ENCODE measurements around the gene CRTC2. TPM values are rescaled to one million over a fixed set of nuclear protein-coding genes. Genes with fewer than 3 reads are reported as not detected.

Gene CRTC2
- total RNA-seq, 1 experiment from 2014 or later = 45.7 TPM

DNA sequence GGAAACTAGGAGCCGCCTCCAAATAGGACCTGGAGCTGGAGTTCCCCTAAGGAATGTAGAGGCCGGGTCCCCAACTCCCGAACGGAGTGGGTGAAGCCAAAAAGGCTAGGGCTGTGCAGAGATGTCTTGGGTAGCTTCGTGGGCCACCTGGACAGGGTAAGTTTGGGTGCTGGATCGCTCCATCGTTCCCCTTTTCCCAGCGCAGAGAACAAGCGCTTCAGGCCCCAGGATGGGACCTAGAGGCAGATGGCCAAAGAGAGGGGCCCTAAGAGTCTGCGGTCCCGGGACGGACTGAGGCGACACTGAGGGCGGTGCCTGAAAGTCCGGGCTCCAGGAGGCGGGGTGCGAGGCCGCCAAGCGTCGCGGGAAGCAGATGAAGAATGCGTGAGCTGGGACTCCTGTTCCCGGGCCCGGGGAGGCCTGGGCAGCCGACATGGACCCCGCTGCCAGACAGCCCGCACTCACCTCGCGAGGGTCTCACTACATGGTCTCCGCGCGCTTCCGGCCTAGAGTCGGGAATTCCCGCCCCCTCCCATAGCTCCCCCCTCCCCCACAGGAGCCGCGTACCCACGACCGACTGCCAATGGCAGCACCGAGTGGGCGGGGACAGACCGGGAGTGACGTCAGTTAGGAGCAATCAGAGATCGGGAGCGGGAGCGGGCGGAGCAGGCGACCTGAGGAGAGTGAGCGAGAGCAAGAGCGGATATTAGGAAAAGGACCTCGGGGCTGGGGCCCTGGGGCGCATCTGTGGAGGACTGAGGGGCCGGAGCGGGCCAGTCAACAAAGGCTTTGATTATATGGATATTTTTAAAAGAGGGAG, 4.8 kb upstream of the CRTC2 start, which contains the start of gene SLC39A1:
Gene SLC39A1 (minus strand): TSS at position 508 of the 820 bp plus-strand sequence. CDS start 822 bp downstream, outside the sequence.
- Mint-ChIP-seq H3K36me3 (ENCODE audit: insufficient read depth in 1 of 3, low read depth in 3 of 3) (peaks cover 31 to 40% (median 36%) of the 10 kb centered on the region in 3 experiments), H3K9me3 (peaks cover 0 to 4% of the 10 kb centered on the region in 2 experiments; a peak in 2 of 5 replicates), H3K27me3 (ENCODE audit: low read depth) (no peaks in the 10 kb centered on the region), H3K27ac (peak within 1 kb of the TSS; percentile 98 to 99 (median 99)), H3K4me3 (peak within 1 kb of the TSS; percentile 89 to 94), H3K4me1 (peaks cover 47 to 64% of the 10 kb centered on the region in 2 experiments)
- peaks cover 17% of the 10 kb centered on the region; the same call in 1 of the 2 replicates for H3K79me2 ChIP-seq (ENCODE audit: insufficient read depth, low read length)
- H4K20me1 ChIP-seq (ENCODE audit: control insufficient read depth, insufficient read depth, insufficient read length) = no peaks in the 10 kb centered on the region
- H3K56ac ChIP-seq (ENCODE audit: insufficient read length, low read depth, low read length) = no peak within 1 kb of the TSS
- peak within 1 kb of the TSS; percentile 73 for H4K5ac ChIP-seq (ENCODE audit: insufficient read length, low read depth, low read length)
- WGBS (ENCODE audit: extremely low coverage, insufficient read length, low lambda C conversion rate) = no CpG with 5 or more reads among the region's 54 CpGs
- no peak within 1 kb of the TSS for H2BK15ac ChIP-seq (ENCODE audit: low read depth, low read length)
- peak within 1 kb of the TSS; percentile 96 for H3K4me2 ChIP-seq (ENCODE audit: insufficient read depth, insufficient read length, low read length)
- peaks cover 8% of the 10 kb centered on the region for H3K79me1 ChIP-seq (ENCODE audit: insufficient read depth, low read depth, low read length, poor library complexity, severe bottlenecking)
- H3K27ac ChIP-seq (ENCODE audit: insufficient read length, low read depth, low read length) = peak within 1 kb of the TSS; percentile 97
- no peak within 1 kb of the TSS; the same call in 1 of the 2 replicates for H3K4ac ChIP-seq (ENCODE audit: low read depth, low read length)
- H2BK20ac ChIP-seq (ENCODE audit: low read depth, low read length, poor library complexity, severe bottlenecking) = no peak within 1 kb of the TSS
- H3K9ac ChIP-seq (ENCODE audit: extremely low read depth, insufficient read length, low read length) = peak within 1 kb of the TSS; percentile 96
- no peak within 1 kb of the TSS for H2AFZ ChIP-seq (ENCODE audit: low read length)
- TF ChIP-seq, protein P1, sequence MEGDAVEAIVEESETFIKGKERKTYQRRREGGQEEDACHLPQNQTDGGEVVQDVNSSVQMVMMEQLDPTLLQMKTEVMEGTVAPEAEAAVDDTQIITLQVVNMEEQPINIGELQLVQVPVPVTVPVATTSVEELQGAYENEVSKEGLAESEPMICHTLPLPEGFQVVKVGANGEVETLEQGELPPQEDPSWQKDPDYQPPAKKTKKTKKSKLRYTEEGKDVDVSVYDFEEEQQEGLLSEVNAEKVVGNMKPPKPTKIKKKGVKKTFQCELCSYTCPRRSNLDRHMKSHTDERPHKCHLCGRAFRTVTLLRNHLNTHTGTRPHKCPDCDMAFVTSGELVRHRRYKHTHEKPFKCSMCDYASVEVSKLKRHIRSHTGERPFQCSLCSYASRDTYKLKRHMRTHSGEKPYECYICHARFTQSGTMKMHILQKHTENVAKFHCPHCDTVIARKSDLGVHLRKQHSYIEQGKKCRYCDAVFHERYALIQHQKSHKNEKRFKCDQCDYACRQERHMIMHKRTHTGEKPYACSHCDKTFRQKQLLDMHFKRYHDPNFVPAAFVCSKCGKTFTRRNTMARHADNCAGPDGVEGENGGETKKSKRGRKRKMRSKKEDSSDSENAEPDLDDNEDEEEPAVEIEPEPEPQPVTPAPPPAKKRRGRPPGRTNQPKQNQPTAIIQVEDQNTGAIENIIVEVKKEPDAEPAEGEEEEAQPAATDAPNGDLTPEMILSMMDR (conservative IDR thresholded peaks at IDR 0.05) = no peak
- no peak within 1 kb of the TSS for H2AK5ac ChIP-seq (ENCODE audit: insufficient read length, low read length)
- H3K27me3 ChIP-seq (ENCODE audit: insufficient read depth, low read length) = no peaks in the 10 kb centered on the region
- H3K4me1 ChIP-seq (ENCODE audit: insufficient read depth, low read length) = no peaks in the 10 kb centered on the region
- peak within 1 kb of the TSS; percentile 31 for H4K91ac ChIP-seq (ENCODE audit: insufficient read length, low read depth, low read length)
- no peak within 1 kb of the TSS for H4K8ac ChIP-seq (replicated peaks; ENCODE audit: insufficient read length, low read depth, low read length)
- H2BK12ac ChIP-seq (ENCODE audit: insufficient read length, low read depth, low read length) = no peak within 1 kb of the TSS
- peak within 1 kb of the TSS; percentile 79; the same call in 1 of the 2 replicates for H3K14ac ChIP-seq (ENCODE audit: insufficient read depth, low read length)
- H3K23ac ChIP-seq (ENCODE audit: insufficient read length, low read depth, low read length) = no peak within 1 kb of the TSS
- H3K9me3 ChIP-seq (ENCODE audit: control insufficient read depth, low read depth, low read length) = no peaks in the 10 kb centered on the region
- peak within 1 kb of the TSS; percentile 60 for H2BK5ac ChIP-seq (ENCODE audit: insufficient read length, low read length)
- H2BK120ac ChIP-seq (ENCODE audit: low read depth, low read length, poor library complexity, severe bottlenecking) = no peak within 1 kb of the TSS
- peaks cover 29% of the 10 kb centered on the region for H3K23me2 ChIP-seq (ENCODE audit: insufficient read length, low read depth, low read length, poor library complexity, severe bottlenecking)
- H3T11ph ChIP-seq (ENCODE audit: low read length) = no peak within 1 kb of the TSS
- H3K18ac ChIP-seq (ENCODE audit: insufficient read length, low read depth, low read length) = peak within 1 kb of the TSS; percentile 74
- peak; percentile 99 for DNase-seq
